GM21717 (cell line): ENCODE measurements around the gene STT3A.
"Not testable (repeated sequence)": the region's sequence is repeated elsewhere in the genome, so short reads cannot be mapped to it uniquely, and the experiment has no call there.

ENCODE experiments used
- ATAC-seq: cut with Tn5 transposase; IDR thresholded peaks from one replicate; pipeline ENCODE4 v1.9.1; 2021; ENCODE audit warnings: mild to moderate bottlenecking, moderate library complexity; ENCODE audit not compliant: unreplicated experiment

Gene STT3A

DNA sequence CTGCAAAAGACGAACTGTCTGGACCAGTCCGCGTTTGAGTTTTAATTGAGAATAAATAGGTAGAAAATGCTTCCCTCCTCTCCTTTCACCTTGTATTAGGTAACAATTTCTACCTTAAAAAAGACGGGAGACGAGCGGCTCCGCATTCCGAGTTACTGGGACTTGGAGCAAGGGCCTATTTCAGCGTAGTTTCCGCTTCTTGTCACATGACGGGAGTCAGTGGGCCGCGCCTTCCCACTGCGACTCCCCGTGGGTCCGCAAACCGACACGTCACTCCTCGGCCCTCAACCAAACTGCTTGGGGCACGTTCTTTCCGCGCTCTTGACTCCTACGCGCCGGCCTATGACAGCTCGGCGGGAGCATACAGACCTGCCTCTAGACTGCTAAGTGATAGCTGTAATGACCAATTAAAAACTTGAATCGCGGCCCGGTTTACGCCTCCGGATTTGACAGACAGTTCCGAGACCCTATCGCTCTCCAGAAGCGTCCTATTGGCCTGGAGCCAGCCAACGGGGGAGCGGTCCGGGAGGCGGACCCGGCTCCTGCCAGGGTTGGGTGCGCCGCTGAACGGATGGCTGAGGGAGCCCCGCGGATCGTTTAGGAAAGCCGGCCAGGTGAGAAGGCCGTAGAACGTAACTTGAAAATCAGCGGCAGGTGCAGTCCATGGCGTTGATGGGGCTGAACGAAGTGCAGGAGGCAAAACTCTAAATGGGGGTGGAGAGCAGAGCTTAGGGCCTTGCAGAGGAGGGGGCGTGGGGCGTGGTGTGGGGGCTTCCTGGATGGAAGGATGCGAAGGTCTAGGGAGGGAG is at the start of gene STT3A:
Gene STT3A, plus strand, starts transcription at position 548 of the 809 bp plus-strand sequence. CDS start 3,064 bp downstream, outside the sequence.
- ATAC-seq: peak; percentile 97

DNA sequence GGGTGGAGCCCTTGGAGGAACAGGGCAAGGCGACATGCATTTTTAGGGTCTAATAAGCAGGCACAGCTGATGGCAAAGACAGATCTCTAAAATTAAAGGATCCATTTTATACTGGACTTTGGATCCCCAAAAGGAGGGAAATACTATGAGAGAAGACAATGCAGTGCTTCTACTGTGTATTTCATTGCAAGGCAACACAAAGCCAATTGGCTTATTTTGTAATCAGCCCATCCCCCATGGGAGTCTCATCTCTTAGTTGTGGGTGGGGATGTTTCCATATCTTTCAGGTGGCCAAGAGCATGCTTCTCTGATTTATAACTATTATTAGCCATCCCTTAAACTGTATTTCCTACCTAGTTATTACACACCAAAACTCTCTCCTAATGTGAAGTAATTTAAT is 41.9 kb upstream of the STT3A start:
- no peak for ATAC-seq

DNA sequence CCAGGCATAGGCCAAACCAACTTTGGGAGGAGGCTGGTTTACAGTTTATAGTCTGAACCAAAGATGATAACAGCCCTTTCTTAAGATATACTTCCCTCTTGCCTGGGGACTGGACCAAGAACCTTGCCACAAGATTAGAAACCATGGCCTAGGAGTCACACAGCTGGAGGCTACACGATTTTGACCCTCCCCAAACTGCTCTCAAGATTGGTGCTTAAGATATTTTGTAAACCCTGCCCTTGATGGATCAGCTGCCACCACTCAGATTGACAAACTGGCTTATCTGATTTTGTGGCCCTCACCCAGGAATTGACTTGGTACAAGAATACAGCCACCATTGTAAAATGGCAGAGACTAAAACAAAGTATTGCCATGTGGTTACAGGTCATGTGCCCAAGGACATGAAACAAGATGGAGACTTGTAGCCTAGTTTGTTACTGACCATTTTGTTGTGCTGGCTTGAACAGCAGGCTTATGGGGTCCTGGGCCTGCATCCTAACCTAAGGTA is 40.8 kb upstream of the STT3A start:
- ATAC-seq: no peak

DNA sequence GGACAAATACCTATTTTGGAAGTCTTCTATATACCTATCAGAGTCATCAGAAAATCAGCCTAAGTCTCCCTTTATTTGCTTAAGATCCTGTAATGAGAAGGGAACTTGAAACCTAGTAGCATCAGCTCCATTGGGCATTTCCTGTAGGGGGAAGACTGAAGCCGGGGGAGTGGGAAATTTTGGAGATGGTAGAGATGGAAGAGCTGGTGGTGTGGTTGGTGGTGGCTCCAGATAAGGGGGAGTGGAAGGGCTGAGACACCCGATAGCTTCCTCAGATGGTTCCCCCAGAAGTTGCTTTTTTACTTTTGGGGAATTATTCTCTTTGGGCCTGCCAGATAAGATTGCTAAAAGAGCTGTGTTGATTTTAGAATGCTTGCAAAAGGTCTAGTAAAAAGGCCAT is 39.7 kb upstream of the STT3A start:
- no peak for ATAC-seq

DNA sequence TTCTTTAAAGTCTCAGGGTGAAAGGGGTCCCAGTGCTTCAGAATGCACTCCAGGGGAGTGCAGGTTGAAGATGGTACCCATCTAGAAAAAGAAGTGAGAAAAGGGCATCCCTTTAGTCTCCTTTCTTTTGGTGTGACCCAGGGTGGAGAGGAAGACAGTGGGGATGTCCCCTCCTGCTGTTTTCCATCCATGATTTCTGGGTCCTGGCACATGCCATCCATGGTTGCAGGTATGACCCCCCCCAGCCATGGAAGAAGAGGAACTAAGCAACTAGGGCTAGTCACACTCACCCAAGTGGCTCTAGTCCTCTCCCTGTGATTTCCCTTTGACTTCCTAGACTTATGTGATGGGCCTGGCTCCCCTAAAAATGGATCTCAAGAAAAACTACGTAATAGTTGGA is 39.3 kb upstream of the STT3A start:
- ATAC-seq: no peak

DNA sequence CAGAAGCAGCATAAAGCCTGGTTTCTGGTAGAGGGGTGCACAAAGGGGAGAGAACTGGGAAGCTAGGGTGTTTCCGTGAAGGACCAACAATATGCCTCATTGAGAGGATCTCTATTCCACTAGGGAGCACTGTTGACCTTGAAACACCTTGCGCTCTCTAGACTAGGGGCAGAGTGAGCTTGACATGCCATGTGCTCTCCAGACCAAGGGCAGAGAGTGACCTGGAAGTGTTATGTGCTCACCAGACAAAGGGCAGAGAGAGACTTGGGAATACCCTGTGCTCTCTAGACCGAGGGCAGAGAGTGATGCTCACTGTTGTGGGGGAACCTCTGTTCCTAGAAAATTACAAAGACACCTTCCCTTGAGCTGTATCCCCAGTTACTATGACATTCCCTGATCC is 38.6 kb upstream of the STT3A start:
- no peak for ATAC-seq

DNA sequence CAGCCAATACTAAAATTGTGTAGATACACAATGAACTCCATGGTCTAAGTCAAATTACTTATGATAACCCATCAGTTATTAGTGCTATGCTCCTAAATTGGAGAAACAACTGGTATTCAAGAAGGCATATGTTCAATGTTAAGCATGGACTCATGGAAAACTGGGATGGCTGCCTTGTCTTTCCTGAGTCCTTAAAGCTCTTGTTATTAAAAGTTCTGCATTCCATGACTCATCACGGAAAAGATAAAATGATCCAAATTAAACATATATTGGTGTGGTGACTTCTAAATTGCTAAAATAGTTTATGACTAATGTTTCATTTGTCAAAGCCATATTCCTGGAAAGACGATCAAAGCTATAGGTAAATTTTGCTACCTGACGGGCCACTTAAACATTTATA is 32.8 kb upstream of the STT3A start:
- no peak for ATAC-seq

DNA sequence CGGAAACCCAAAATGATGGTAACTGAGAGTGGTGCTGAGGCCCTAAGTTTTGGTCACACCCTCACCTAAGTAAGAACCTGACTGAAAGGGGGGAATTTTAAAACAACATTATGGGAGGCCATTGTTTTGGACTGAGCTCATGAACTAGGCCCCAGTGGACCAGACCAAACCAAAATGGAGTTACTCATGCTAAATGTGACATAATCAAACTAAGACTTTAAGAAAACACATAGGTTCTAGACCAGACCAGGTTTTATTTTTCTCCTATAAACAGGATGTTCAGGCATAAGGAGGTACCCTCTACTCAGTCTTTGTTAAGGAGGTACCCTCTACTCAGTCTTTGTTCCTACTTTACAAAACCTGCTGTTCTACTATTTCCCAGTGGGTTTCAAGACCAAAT is 30.7 kb upstream of the STT3A start:
- no peak for ATAC-seq

DNA sequence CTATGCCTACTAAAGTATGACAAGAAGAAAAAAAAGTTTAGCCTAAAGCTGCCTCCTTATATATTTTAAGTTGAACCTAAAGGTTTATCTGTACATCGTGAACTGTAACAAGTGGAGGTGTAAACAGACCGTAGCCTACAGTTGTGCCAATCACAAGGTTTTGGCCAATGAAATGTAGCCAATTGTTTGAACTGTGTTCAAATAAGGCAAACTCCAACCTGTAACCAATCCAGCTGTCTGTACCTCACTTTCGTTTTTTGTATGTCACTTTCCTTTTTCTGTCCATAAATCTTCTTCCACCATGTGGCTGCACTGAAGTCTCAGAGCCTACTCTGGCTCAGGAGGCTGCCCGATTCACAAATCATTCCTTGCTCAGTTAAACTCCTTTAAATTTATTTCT is 30.2 kb upstream of the STT3A start:
- no peak for ATAC-seq

DNA sequence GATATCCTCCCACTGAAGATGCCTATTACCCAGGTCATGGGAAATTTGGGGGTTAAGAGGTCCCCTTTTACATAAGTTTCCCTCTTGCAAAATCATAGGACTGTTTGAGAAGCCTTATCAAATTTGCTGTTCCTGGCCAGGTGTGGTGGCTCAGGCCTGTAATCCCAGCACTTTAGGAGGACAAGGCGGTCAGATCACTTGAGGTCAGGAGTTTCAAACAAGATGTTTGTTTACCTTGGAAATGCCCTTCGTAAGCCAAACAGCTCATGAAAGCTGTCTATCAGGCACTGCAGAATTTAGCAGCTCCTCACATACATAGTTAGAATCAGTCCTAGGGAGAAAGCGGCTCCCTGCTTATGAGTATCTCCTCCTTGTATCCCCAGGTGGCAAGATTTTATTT is 28.3 kb upstream of the STT3A start:
- ATAC-seq: no peak

DNA sequence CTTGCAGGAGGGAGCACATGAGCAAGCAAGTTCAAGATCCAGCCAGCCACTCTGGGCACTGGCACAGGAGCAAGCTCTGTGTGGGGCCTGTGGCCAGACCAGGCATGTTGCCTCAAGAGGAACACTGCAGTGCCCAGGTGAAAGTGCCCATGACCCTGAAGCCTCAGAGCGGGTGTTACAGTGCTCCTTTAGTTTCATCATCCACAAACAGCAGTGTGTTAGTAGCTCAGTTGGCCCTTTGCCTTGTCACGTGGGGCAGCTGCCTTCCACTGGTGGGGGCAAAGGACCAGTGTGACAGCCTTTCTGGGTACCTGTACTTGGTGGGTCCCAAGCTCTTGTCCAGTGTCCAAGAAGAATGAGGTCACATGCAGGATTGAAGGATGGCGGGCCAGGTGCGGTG is 26.4 kb upstream of the STT3A start:
- no peak for ATAC-seq

DNA sequence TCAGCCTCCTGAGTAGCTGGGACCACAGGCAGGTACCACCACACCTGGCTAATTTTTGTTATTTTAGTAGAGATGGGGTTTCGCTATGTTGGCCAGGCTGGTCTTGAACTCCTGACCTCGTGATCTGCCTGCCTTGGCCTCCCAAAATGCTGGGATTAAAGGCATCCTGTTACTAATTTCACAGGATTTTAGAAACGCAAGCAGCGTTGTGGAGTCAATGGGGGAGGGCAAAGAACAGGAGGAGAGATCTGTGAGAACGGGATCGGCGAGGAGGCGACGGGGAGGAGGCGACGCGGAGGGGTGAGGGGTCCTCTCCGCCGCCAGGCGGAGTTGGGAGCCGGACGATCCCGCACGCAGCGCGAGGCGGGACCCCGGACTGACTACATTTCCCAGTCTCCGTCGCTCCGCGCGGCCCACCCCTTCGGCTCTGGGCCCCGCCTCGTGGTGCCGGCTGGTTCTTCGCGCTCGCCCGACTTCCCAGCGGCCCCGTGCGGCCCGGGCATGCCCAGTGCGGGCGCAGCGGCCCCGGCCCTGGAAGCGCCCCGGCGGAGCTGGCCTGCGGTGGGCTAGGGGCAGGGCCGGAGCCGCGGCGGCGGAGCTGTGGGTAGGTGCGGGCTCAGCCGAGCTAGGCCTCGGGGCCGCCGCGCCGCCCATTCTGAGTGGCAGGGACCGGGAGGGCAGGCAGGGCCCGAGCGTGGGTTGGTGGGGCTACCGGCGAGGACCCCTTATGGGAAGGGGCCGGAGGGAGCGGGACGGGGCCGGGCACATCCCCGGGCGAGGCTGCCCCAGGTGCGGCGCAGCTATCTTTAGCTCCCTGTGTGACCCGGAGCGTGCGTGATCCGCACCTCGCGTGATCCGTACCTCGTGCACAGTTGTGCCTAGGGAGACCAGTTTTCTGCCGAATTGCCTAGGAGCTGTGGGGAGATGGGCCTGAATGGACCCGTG is 23.4 kb upstream of the STT3A start, which contains the start of gene EI24:
Gene EI24, plus strand, starts transcription at position 508 of the 945 bp plus-strand sequence. CDS start 3,051 bp downstream, outside the sequence.
- ATAC-seq: peak; percentile 98

DNA sequence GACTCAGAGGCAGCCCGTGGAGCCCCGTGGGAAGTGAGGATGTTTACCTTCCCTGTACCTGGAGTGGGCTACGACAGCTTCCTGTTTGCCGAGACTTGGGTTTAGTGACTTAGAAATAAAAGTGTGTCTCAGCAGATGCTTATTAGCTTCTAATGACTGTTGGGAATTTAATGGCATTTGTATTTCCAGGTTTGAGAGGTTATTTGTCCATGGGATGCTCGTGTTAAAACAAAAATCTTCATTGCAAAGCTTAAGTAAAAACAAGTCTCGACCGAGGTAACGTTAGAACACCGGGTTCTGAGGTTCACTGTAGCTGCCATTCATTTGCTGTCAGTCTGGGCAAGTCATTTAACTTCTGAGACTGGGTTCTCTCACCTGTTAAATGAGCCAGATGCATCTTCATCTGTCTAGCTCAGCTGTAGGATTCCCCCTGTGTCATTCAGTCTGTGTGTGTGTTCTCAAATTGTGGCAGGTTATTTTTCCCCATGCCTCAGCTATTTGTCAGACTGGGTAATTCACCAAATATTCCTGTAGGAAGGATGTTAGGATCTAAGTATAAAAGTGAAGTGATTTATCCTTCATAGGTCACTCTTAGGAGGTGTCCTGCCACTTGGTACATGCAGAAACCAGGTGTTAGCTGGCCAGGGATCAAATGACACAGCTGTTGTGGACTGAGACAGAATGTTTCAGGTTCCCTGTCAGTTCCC is 22.6 kb upstream of the STT3A start:
- ATAC-seq: peak; percentile 37

DNA sequence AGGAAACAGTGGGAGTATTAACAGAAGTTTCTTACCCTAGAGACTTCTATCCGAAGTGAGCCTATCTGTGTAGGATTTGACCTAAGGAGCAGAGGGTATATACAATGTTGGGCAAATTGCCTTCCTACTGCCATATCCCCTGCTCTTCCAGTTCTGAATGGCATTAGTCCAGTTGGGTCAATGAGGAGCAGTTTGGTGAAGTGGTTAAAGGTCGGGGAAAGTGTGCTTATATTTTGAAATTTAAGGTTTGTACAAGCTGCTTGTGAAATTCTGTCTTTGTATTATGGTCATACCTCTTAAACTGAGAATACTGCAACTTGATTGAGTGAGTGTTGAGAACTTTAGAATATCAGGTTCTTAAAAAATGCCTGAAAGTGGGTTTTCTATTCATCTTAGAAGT is 21.7 kb upstream of the STT3A start:
- ATAC-seq: no peak

DNA sequence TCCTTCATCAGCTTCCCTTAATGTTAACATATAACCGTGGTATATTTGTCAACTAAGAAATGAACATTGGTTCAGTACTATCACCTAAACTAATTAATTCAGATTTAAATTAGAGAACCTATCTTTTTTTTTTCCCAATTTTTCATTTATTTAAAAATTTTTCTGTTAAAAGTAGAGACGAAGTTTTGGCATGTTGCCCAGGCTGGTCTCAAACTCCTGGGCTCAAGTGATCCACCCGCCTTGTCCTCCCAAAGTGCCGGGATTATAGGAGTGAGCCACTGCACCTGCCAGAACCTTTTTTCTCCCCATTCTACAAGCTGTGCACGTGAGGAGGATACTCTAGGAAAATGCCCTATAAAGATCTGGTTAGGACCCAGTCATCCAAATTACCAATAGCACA is 19.7 kb upstream of the STT3A start:
- ATAC-seq: no peak

DNA sequence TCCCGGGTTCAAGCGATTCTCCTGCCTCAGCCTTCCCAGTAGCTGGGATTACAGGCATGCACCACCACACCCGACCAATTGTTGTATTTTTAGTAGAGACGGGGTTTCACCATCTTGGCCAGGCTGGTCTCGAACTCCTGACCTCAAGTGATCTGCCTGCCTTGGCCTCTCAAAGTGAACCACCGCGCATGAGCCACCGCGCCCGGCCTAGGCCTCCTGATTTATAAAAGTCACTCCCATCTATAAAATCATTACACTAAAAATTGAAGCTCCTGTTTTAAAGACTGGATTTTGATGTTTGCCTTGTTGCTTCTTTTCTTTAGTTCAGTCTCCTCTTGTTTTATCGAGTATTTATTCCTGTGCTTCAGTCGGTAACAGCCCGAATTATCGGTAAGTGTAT is 15.5 kb upstream of the STT3A start:
- not testable (repeated sequence) for ATAC-seq

DNA sequence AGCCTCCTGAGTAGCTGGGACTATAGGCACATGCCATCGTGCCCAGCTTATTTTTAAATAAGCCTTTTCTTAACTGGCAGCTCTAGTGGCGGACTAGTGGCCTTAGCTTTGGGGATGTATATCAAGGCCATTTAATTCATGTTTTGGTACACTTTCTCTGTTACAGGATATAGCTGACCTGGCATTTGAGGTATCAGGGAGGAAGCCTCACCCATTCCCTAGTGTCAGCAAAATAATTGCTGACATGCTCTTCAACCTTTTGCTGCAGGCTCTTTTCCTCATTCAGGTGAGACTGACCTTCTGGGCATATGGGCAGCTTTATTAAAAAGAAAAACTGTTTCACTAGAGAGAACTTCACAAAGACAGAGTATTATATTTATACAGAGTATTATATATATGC is 13.9 kb upstream of the STT3A start:
- no peak for ATAC-seq

DNA sequence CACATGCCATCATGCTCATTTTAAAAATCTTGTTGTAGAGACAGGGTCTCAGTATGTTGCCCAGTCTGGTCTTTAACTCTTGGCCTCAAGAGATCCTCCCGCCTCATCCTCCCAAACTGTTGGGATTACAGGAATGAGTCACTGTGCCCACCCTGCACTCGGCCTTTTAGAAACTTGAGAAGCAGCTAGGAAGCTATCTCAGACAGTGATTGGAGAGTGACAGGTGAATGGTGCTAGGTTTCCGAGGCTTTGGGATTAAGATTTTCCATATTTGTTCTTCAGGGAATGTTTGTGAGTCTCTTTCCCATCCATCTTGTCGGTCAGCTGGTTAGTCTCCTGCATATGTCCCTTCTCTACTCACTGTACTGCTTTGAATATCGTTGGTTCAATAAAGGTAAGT is 12.8 kb upstream of the STT3A start:
- ATAC-seq: no peak

DNA sequence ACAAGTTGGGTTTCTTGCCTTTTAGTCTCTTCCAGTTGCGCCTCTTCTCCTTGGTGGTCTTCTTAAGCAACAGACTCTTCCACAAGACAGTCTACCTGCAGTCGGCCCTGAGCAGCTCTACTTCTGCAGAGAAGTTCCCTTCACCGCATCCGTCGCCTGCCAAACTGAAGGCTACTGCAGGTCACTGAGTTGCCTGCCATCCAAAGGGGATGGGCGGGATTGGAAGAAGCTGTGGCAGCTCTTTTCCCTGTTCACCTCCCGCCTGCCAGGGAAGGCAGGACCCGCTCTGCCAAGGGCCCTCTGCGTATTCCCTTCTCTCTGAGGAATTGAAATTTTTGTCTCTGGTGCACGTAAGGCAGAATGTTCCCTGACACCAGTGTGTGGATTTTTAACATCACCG is 9.2 kb upstream of the STT3A start:
- no peak for ATAC-seq

DNA sequence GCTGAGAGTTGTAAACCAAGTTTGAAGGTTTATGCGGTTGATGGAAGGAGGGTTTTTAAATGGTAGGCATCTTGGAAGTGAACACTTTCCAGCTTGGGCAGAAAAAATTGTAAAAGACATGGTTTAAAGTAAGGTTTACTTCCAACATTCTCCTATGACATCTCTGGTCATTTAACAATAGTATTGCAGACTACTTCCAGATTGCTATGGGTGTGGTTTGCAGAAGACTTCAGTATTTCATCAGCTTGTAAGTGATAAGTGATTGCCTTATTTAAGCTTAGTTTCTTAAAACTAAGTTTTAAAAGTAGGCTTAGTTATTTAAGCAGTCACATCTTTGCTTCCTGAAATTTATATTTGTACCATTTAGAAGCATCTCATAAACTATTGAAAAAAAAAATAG is 7.2 kb upstream of the STT3A start:
- ATAC-seq: no peak

DNA sequence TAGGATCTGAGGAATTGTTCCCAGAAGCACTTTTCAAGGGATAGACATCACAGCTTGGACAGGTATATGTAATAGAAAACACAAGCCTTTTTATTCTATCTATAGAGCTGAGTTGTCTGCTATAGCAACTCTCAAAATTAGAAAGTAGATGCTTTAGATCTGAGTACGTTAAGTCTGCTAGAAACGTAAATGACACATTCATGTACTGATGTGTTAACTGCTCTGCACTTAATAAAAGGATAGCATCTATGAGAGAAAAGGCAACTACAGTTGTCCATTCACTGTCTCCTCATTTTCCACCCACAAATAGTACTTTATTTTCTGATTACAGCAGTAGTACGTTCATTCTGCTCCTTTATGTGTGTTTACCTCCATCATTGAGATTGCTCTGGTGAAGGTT is 6.0 kb upstream of the STT3A start:
- ATAC-seq: no peak
